HT1080 (cell line): ENCODE results near the gene OPRD1. TPM values are rescaled to one million over a fixed set of nuclear protein-coding genes. Genes with fewer than 3 reads are reported as not detected.
"Not testable (repeated sequence)": the region's sequence is repeated elsewhere in the genome, so short reads cannot be mapped to it uniquely, and the experiment has no call there.

ENCODE experiments used
- DNase-seq: peaks from one replicate; pipeline ENCODE4 v3.0.0-alpha.2; 2015; ENCODE audit warnings: low read depth
- polyA plus RNA-seq, 2 experiments: library from polyadenylated mRNA; depleted of rRNA; stranded (reverse); fragments of >200 nt; gene quantifications; 2 replicates each; pipeline ENCODE4 v1.2.3, GENCODE V29; 2015
- total RNA-seq: library from RNA; depleted of rRNA; stranded (reverse); fragments of >200 nt; shearing (Covaris generic); gene quantifications from 2 replicates; pipeline ENCODE4 v1.2.3, GENCODE V29; 2014; rRNA removed

The OPRD1 gene
- 0.03 and 0.05 TPM in 2 replicates for total RNA-seq
- 0.01 TPM in 2 replicates for polyA plus RNA-seq (2015; cell fraction: cytosol; rRNA removed)
- 0.03 TPM in 1 of 2 replicates, not detected in the other for polyA plus RNA-seq (2015; cell fraction: nucleus; rRNA removed)

GRCh38 chr1:28811766-28812668 is at the start of gene OPRD1:
TSS of gene OPRD1 (plus strand) at chr1:28812170. CDS start at chr1:28812384, 214 bp downstream.
- no peak for DNase-seq

GRCh38 chr1:28766532-28767183 is 45.3 kb upstream of the OPRD1 start:
- DNase-seq: no peak

GRCh38 chr1:28770601-28771165 is 41.3 kb upstream of the OPRD1 start:
- DNase-seq: no peak

- not testable (repeated sequence) for DNase-seq
These were observed 40.0 kb upstream of the OPRD1 start for GRCh38 chr1:28771921-28772320.

GRCh38 chr1:28773105-28773504 is 38.9 kb upstream of the OPRD1 start:
- no peak for DNase-seq

- no peak for DNase-seq
These were observed 36.6 kb upstream of the OPRD1 start for GRCh38 chr1:28775121-28775942.

GRCh38 chr1:28776341-28776740 is 35.6 kb upstream of the OPRD1 start:
- no peak for DNase-seq

- DNase-seq: no peak
These were observed 33.9 kb upstream of the OPRD1 start for GRCh38 chr1:28778021-28778420.

GRCh38 chr1:28779751-28780408 is 32.1 kb upstream of the OPRD1 start:
- DNase-seq: no peak

- no peak for DNase-seq
These were observed 30.7 kb upstream of the OPRD1 start for GRCh38 chr1:28781305-28781704.

GRCh38 chr1:28782011-28782410 is 30.0 kb upstream of the OPRD1 start:
- no peak for DNase-seq

- no peak for DNase-seq
These were observed 28.6 kb upstream of the OPRD1 start for GRCh38 chr1:28783363-28783762.

GRCh38 chr1:28789412-28789811 is 22.6 kb upstream of the OPRD1 start:
- DNase-seq: no peak

- DNase-seq: no peak
These were observed 22.2 kb upstream of the OPRD1 start for GRCh38 chr1:28789816-28790215.

GRCh38 chr1:28790377-28791035 is 21.5 kb upstream of the OPRD1 start:
- no peak for DNase-seq

GRCh38 chr1:28791929-28792328 is 20.0 kb upstream of the OPRD1 start:
- DNase-seq: not testable (repeated sequence)

- no peak for DNase-seq
These were observed 19.3 kb upstream of the OPRD1 start for GRCh38 chr1:28792644-28793121.

GRCh38 chr1:28794582-28794981 is 17.4 kb upstream of the OPRD1 start:
- DNase-seq: not testable (repeated sequence)

GRCh38 chr1:28796352-28797211 is 15.4 kb upstream of the OPRD1 start:
- DNase-seq: no peak
